Measurements from ENCODE around the gene POM121.
"Not testable (repeated sequence)": the region's sequence is repeated elsewhere in the genome, so short reads cannot be mapped to it uniquely, and the experiment has no call there.

The POM121 gene

DNA sequence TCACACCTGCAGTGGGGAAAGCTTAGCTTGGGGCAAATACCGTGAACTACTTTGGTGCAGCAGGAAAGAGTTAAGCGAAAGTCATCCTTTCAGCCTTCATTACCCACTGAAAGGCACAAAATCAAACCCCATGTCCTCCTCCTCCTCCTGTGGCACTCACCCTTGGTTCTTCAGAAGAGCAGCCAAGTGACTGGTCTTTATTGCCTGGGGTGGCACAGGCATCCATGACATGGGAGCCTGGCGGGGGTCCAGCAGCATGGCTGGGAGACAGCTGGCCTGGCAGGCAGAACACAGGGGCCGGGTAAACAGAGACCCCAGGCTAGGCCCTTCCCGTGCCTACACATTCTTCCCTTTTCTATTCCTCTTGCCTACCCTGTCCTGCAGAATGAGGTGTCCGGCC, 24.8 kb downstream of the POM121 start:
- DNase-seq: not testable (repeated sequence)

DNA sequence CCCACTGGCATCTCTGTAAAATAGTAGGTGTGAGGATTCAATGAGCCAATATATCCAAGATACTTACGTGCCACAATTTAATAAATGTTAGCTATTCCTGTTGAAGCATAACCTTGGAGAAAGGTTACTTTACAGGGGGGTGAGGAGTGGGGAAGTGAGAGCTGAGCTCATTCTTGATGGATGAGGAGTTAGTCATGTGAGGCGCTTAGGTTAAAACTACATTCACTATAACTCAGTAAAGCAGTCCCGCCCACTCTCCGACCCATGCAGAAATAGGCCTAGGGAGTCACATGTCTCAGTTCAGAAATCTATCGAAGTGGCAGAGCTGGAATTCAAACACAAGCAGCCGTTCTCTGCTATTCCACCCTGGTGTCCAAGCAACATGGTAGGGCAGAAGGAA, 25.5 kb downstream of the POM121 start:
- not testable (repeated sequence) for DNase-seq

DNA sequence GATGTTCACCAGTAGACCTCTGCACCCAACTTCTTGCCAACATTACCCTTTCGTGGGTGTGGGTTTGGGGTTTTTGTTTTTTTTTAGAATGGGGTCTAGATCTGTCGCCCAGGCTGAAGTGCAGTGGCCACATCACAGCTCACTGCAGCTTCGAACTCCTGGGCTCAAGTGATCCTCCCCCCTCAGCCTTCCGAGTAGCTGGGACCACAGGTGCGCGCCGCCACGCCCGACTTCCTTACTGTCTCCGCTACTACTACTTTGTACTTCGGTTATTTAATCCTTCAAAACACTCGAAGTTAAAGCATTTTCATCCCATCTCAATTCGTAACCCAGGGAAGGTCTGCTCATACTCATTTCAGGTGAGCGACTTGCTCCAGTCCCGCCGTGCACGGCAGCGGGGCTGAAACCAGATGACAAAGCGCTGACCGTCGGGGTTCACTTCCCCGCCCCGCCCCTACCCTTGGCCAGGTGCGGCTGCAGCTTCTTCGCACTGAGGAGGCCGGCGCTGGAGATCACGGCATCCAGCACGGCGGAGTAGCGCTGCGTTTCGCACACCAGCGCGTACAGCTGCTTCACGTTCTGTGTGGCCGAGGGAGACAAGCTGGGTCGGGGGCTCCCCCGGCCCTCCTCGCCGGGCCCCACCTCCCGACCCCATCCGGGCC, 29.1 kb downstream of the POM121 start:
- not testable (repeated sequence) for DNase-seq

DNA sequence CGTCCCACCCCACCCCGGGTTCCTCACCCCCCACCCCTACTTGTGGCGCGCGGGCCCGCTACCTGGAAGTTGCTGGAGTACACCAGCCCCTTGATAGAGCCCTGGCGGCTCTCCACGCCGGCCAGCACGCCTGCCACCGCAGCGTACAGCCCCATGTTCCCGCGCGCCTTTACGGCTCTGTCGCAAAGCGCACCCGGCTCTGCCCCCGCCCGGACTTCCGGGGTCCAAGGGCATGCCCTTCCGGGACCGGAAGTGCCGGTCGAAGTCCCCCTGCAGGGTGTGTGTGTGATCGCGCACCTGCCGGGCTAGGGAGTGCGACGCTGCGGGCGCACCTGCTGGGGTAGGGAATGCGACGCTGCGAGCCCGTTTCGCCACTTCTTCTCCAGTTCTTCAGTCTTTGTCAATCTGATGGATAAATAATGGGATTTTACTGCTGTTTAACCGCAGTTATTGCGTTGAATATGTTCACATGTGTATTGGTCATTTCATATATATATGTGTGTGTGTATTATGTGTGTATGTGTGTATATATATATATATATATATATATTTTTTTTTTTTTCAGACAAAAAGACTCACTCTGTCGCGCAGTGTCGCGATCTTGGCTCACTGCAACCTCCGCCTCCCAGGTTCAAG, 29.8 kb downstream of the POM121 start:
- not testable (repeated sequence) for DNase-seq

DNA sequence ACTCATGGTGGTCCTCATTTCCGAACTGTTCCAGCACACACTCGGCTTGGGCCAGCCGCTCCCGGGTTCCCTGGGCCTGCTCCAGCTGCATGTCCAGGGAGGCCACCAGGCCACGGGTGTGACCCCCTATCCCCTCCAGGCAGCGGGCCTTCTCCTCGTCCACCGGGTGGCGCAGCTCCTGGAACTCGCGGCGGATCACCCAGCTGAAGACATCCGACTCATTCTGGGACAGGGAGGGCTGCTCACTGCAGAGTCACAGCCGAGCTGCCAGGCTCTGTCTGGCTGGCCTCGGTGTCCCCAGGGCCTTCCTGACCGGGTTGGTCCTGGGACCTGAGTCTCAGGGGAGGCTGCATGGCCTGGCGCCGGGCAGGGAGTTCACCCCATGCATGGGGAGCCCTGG, 35.1 kb downstream of the POM121 start:
- not testable (repeated sequence) for DNase-seq

DNA sequence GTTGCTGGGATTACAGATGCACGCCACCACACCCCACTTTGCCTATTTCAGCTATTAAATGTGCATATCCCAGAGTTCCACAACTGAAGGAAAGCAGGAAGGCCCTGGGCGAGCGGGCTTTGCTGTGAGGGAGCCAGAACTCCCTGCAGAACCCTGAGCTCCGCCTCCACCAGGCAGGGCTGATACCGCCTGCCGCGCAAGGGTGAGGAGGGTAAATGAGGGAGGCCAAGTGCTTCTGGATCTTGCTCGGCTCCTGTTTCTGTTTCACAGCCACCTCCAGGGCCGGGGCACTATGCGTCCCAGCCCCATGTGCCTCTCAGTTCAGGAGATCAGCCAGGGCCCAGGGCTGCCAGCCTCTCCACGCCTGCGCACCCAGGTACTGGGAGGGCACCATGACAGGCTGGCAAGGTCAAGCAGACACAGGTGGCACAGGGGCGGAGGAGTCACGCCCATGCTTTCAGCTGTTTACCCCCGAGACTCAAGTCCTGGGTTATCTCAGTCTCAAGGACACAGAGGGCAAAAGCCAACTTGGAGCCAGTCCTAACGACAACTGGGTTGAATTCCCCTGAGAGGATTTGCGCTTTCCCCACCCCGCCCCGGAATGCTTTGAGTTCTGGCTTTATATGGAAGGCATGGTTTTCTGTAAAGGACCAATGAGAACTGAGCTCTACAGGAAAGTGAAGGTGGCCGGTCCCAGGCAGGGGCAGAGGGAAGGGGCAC, 35.9 kb downstream of the POM121 start:
- not testable (repeated sequence) for DNase-seq

DNA sequence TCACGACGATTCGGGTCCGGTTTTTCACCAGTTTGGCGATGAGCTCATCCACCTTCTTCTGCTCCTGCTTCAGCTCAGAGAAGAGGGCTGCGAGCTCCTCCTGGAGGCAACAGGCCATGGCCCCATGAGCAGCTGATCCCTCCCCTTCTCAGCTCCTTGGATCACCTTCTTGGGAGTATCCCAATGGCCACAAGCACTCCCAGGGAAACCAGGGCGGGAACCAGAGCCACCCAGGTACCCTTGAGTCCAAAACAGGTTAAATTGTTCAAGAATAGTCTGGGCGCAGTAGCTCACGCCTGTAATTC, 36.4 kb downstream of the POM121 start:
- not testable (repeated sequence) for DNase-seq

DNA sequence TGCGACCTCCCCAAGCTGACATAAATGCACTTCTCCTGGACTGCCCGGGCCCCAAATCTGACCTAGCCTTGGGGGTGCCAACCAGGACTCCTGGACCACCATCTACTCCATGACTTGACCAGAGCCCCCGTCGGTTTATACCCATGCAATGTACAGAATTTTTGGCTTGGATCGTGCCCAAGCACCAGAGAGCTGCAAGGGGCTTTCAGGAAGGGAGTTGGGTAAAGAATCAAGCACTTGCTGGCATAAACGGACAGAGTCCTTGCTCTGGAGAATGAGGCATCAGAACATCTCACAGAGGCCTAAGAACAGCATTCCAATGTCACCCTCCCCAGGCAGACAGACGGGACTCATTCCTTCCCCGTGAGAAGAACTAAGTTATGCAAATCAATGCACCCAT, 38.2 kb downstream of the POM121 start:
- not testable (repeated sequence) for DNase-seq

DNA sequence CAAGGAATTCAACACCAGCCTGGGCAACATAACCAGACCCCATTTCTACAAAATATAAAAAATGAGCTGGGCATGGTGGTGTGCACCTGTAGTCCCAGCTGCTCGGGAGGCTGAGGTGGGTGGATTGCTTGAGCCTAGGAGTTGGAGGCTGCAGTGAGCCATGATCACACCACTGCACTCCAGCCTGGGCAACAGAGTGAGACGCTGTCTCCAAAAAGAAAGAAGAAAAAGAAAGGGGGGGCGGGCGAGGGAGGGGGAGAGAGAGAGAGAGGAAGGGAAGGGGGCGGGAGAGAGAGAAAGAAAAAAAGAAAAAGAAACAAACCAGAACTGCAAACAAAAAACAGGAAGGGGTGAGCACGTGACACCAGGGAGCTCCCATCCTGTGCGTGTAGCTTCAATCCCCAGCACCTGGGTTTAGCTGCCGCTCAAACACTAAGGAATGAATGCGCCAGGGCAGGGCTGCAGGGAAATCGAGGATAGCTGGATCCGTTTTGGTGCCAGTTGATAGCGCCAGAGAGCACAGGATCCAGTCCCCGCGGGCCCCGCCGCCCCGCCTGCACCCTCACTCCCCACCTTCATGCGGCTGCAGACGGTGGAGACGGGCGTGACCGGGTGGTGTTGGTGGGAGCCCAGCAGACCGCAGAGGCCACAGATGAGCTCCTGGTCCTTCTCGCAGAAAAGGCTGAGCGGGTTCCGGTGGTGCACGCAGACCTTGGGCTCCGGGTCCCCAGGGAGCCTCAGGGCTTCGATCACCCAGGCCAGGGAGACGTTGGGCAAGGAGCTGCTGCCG, 40.5 kb downstream of the POM121 start:
- DNase-seq: not testable (repeated sequence)

DNA sequence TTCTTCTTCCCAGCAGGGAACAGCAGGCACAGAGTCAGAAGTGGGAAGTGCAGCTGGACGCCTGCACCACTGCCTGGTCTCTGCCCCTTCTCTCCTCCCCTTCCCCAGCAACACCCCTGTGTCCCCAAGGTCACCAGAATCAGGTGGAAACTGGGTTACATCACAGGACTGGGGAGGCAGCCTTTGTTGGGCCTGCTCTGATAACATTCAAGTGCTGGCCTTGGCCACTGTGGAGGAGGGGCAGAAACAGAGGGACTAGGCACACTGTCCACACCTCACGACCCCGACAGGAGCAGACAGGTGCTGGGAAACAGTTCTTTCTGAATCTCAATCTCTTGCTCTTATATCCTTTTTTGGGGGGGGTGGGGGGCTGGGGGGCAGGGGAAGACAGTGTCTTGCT, 42.0 kb downstream of the POM121 start:
- DNase-seq: not testable (repeated sequence)

DNA sequence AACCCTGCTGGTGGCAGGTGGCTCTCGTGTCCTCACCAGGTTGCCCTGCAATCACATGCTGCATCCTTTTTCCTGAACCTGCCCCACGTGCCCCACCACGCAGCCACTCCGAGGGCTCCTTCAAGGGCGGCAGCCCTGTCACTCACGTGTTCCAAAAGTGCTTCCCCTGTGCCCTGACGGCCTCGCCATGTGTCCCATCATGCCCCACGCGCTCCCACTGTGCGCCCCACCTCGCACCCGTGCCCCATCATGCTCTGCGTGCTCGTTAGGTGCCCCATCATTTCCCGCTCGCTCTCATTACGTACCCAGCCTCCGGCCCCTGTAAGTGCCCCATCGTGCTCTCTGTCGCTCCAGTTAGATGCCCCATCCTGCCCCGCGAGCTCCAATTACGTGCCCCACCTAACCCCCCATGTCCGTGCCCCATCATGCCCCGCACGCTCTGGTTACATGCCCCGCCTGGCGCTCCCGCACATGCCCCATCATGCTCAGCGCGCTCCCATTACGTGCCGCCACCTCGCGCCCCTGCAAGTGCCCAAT, 44.2 kb downstream of the POM121 start, which contains the start of gene TRIM74:
Gene TRIM74, minus strand, starts transcription at position 487 of the 537 bp plus-strand sequence. CDS start 3,309 bp downstream, outside the sequence.
- not testable (repeated sequence) for DNase-seq

DNA sequence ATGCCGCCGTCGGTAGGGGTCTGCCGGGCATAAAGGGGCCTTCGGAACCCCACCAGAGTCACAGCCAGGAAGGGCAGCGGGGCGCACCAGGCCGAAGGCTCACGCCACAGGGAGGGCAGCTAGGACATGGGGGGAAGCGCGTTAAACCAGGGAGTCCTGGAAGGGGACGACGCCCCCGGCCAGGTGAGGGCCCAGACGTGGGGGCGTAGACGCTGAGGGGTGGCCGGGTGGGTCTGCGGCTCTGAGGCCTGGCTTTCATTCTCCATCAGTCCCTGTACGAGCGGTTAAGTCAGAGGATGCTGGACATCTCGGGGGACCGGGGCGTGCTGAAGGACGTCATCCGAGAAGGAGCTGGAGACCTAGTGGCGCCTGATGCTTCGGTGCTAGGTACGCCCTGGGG, 44.8 kb downstream of the POM121 start:
- DNase-seq: not testable (repeated sequence)

DNA sequence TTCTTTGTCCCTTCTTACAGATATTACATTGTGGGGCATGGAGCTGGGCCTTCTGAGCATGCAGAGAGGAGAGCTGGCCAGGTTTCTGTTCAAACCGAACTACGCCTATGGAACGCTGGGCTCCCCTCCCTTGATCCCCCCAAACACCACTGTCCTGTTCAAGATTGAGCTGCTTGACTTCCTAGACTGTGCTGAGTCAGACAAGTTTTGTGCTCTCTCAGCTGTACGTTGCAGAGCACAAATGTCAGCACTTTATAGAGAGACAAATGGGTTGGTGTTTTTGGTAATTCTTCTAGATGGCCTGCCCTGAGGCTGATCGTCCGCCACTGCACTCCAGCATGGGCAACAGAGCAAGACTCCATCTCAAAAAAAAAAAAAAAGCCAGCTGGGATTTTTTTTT, 46.6 kb downstream of the POM121 start:
- not testable (repeated sequence) for DNase-seq

DNA sequence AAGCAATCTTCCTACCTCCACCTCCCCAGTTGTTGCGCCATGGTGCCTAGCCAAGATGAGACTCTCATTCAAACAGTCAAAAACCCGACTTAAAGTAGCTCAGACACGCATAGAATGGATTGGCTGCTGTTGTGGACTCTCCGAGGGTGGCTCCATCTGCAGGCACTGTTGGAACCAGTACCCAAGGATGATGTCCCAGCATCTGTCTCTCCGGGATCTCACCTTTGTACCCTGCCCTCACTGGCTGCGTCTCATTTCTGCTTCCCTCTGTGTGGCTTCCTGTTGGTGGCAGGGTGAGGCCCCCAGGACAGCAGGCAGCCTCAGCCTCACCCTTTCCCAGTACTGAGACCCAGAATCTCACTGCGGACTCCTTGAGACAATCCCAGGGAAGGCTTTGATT, 49.9 kb downstream of the POM121 start:
- not testable (repeated sequence) for DNase-seq

DNA sequence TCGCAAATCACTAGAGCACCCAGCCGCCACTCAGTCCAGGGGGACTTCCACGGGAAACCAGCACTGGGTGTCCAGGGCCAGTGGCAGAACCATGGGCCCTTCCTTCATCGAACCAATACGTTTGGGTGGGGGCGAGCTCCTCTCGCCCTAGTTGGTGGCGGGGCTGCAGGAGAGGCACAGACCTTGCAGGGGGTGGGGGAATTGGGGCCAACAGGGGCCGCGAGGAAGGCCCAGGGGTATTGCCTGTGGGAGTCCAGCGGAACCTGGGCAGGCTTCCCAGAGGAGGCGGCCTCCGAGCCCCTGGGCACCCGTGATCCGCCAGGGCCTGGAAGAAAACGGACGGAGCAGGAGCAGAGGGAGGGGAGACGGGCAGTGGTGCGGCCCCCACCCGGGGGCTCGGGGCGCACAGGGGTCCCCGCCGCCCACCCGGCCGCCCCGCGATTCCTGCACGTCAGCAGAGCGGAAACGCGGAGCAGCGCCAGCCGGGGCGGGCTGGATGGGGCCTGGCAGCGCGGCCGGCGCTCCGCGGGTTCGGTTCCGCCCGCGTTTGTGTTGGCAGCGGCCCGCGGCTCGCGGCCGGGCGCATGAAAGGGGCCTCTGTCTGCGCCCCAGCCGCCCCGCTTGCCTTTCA, 50.9 kb downstream of the POM121 start:
- not testable (repeated sequence) for DNase-seq

DNA sequence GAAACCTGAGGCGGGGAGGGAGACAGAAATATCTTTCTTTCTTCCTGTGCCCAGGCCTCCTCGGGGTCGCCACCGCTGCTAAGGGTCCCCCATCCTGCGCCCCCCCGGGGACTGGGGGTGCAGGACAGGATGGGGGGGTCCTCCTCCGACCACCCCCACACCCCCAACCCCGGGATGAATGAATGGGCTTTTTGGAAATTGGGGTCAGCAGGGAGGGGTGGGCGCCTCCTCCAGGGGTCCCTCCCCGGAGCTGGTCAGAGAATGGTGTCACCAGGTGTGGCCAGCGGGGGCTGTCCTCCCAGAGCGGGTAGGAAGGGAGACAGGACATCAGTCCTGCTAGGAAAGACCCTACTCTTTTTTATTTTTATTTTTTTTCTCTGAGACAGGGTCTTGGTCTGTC, 51.5 kb downstream of the POM121 start:
- DNase-seq: not testable (repeated sequence)

DNA sequence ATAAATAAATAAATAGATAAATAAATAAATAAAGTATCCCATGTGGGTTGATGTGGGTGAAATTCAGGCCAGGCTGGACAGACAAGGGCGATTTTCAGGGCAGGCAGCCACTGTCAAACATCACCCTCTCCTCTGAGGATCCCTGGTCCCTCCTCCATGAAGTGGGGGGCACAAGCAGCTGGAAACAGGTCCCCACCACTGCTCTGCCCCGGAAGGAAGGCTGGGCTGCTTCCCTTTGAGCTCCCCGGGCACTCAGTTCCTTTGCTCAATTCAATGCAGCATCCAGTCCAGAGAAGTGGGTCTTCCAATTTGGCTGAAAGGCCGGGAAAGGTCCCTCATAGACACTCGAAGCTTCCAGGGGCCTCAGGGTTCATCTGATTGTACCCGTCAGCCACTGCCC, 55.5 kb downstream of the POM121 start:
- not testable (repeated sequence) for DNase-seq

DNA sequence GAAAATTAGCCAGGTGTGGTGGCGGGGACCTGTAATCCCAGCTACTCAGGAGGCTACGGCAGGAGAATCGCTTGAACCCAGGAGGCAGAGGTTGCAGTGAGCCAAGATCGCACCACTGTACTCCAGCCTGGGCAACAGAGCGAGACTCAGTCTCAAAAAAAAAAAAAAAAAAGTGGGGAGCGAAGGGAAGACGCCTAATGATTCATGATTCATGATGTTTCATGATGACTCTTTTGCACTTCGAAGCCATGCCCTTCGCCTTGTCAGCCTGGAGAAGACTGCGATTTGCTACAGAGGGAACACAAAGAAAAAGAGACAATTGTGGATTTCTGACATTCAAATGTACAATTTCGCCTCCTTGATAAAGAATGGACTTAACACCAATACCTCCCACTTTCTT, 57.2 kb downstream of the POM121 start:
- not testable (repeated sequence) for DNase-seq

DNA sequence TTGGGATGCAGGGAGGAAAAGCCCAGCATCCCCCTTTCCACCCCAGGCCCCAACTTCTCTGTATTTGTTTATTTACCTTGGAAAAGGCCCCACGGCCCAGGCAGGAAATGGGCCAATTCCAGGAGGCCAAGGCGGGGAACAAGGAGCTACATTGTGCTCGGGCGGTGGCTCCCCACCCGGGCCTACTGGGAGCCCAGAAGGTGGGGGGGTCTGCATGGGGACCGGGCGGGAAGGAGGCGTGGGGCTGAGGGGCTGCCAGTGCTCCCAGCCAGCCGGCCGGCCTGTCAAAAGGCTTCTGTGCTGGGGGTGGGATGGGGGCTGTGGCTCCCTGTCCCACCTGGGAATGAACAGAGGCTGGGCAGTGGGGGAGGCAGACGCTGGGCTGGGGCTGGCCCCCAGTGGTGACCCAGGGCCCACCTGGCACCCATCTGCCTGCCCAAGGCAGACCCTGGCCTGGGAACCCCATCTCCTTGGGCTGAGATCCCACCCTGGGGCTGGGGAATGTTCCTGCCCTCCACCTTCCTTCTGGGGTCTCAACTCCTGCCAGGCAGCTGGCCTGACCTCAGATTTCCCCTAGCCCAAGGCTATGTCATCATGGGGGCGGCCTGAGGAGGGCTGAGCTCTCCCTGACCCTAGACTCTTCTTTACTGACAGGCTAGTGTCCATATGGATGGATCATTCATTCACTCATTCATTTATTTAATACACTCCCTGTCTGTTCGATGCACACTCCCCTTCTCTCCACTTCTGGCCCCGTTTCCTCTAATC, 65.4 kb downstream of the POM121 start:
- not testable (repeated sequence) for DNase-seq

DNA sequence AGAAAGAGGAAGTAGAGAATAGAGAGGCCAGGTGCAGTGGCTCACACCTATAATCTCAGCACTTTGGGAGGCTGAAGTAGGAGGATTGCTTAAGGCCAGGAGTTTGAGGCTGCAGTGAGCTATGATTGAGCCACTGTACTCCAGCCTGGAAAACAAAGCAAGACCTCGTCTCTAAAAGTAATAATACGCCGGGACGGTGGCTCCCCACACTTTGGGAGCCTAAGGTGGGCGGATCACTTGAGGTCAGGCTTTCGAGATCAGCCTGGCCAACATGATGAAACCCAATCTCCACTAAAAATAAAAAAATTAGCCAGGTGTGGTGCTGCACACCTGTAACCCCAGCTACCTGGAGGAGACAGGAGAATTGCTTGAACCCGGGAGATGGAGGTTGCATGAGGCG, 70.6 kb downstream of the POM121 start:
- not testable (repeated sequence) for DNase-seq

DNA sequence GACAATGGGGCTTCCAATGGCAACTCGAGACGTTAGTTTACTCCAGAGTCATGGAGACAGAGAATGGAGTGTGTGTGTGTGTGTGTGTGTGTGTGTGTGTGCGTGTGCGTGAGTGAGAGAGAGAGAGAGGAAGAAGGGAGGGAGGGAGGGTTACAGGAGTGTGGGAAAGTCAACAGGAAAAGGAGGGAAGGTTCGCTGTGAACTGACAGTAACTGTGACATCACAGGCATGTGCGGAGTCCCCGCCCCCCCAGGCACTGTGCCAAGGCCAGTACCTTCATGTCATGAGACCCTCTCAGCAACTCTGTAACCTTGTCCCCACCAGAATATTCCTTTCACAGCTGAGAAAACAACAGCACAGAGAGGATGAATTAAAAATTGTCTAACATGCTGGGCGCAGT, 72.6 kb downstream of the POM121 start:
- DNase-seq: not testable (repeated sequence)
